ENCODE data around the gene ADAMTS7. TPM values are rescaled to one million over a fixed set of nuclear protein-coding genes. Genes with fewer than 3 reads are reported as not detected.

ADAMTS7 gene
- total and polyA plus RNA-seq, 2 of the 8 experiments (the other 6 are each of a cell fraction or from before 2014, with no cell fraction given): 27.9 to 45.2 TPM

DNA sequence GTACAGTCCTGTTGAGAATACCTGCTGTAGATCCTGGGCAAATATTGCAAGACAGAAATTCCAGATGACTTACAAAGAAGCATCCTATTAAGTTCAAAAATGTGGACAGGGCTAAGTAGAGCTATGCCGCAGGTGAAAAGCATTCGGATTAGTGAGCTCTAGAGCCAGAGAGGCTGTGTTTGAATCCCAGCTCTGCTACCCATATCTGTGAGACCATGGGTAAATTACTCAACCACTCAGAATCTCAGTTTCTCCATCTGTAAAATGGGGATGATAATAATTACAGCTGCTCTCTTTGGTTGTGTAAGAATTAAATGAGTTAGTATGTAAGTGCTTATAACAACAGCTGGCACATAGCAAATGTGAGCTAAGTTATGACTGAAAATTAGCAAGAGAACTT is 3.9 kb downstream of the ADAMTS7 start:
- H3K9ac ChIP-seq (replicated peaks in 1 of 4; ENCODE audit: extremely low read depth in 1 of 4, low read depth in 3 of 4, low read length in 3 of 4): no peak overlapping the region
- H3K14ac ChIP-seq (ENCODE audit: insufficient read length): no peak overlapping the region
- ChIA-PET POLR2A (ENCODE audit: partially characterized antibody) (interaction anchor here (1.1 kb wide), 1 partner anchor 67 kb away, joined by 6 read pairs; no protein-coding TSS in a partner anchor), CTCF (ENCODE audit: partially characterized antibody) (interaction anchor here (0.6 to 8.0 kb wide), 17 partner anchors 9 to 211 kb away, joined by 3 to 82 read pairs (median 7); no protein-coding TSS in a partner anchor)
- peaks cover 8% of the 10 kb centered on the region; the same call in 1 of the 2 replicates for H3K23me2 ChIP-seq (ENCODE audit: low read depth, low read length)
- no peak overlapping the region for H2BK12ac ChIP-seq (ENCODE audit: low read depth, low read length)
- no peak overlapping the region for H2BK20ac ChIP-seq (ENCODE audit: low read length)
- H3K4ac ChIP-seq (replicated peaks; ENCODE audit: insufficient read length, low read depth, low read length): no peak overlapping the region
- no peak overlapping the region for H3K23ac ChIP-seq (ENCODE audit: insufficient read length)
- no peak for DNase-seq (ENCODE audit: low read depth in 1 of 2, low spot score in 2 of 2)
- no peak overlapping the region for H3K56ac ChIP-seq (replicated peaks; ENCODE audit: insufficient read length, low read depth, low read length)
- H3K18ac ChIP-seq (ENCODE audit: extremely low read depth, low read length): no peak overlapping the region
- H3K4me3 ChIP-seq (ENCODE audit: extremely low read depth in 1 of 4, insufficient read depth in 2 of 4, low read depth in 3 of 4, low read length in 4 of 4): no peak overlapping the region
- no peak overlapping the region for H2BK120ac ChIP-seq (replicated peaks; ENCODE audit: low read depth, low read length)
- no peak overlapping the region for H2AFZ ChIP-seq (ENCODE audit: low read length)
- peaks cover 0 to 10% (median 6%) of the 10 kb centered on the region in 4 experiments; a peak in 5 of 7 replicates for H3K27me3 ChIP-seq (replicated peaks in 1 of 4; ENCODE audit: control insufficient read depth in 3 of 4, extremely low read depth in 1 of 4, insufficient read depth in 3 of 4, low read length in 3 of 4)
- H4K91ac ChIP-seq (replicated peaks; ENCODE audit: insufficient read length, low read length): no peak overlapping the region
- 95% methylated on average over 2 of the region's 2 CpGs; no CpG with 5 or more reads in 1 of the 2 experiments for WGBS, 2 experiments (ENCODE audit: extremely low coverage in 1 of 2, insufficient coverage in 1 of 2, insufficient read length in 1 of 2, insufficient replicate concordance in 2 of 2, low coverage in 1 of 2, low lambda C conversion rate in 2 of 2, missing lambda C conversion rate in 1 of 2)
- H2BK15ac ChIP-seq (ENCODE audit: low read length): no peak overlapping the region
- H3K27ac ChIP-seq (ENCODE audit: low read depth, low read length): no peak overlapping the region
- no peaks in the 10 kb centered on the region; the same call in 1 of the 2 replicates for H3K79me1 ChIP-seq (ENCODE audit: low read depth, low read length)
- peaks cover 12 to 14% of the 10 kb centered on the region in 2 experiments for H4K20me1 ChIP-seq (replicated peaks in 1 of 2; ENCODE audit: control insufficient read depth in 1 of 2, insufficient read depth in 2 of 2, low read length in 2 of 2)
- H2AK5ac ChIP-seq (ENCODE audit: low read depth, low read length): no peak overlapping the region
- TF ChIP-seq, protein P1, sequence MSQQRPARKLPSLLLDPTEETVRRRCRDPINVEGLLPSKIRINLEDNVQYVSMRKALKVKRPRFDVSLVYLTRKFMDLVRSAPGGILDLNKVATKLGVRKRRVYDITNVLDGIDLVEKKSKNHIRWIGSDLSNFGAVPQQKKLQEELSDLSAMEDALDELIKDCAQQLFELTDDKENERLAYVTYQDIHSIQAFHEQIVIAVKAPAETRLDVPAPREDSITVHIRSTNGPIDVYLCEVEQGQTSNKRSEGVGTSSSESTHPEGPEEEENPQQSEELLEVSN (IDR thresholded peaks at IDR 0.05): no peak
- no peak for TF ChIP-seq ATF3 (IDR thresholded peaks at IDR 0.05; ENCODE audit: insufficient read depth, low read depth, low read length)
- no peak for TF ChIP-seq GABPA (IDR thresholded peaks at IDR 0.05; ENCODE audit: borderline replicate concordance, insufficient read depth, low read length)
- no peak for TF ChIP-seq POLR2AphosphoS5 (IDR thresholded peaks at IDR 0.05; ENCODE audit: low read depth, low read length)
- FAIRE-seq: no peak
- no peak overlapping the region for H3K4me2 ChIP-seq (ENCODE audit: insufficient read depth in 1 of 2, low read depth in 2 of 2, low read length in 2 of 2)
- H3K4me1 ChIP-seq (replicated peaks in 1 of 4; ENCODE audit: control insufficient read depth in 3 of 4, insufficient read depth in 4 of 4, low read length in 3 of 4): peaks cover 11 to 24% (median 16%) of the 10 kb centered on the region in 4 experiments
- no peaks in the 10 kb centered on the region for H3K36me3 ChIP-seq (ENCODE audit: control insufficient read depth in 2 of 4, insufficient read depth in 4 of 4, low read length in 3 of 4)
- H4K8ac ChIP-seq (ENCODE audit: extremely low read depth, insufficient read depth, low read length): no peak overlapping the region
- H3K79me2 ChIP-seq (ENCODE audit: control insufficient read depth in 1 of 2, insufficient read depth in 2 of 2, low read length in 2 of 2): peaks cover 0 to 27% of the 10 kb centered on the region in 2 experiments; a peak in 2 of 4 replicates
- H4K5ac ChIP-seq (ENCODE audit: insufficient read length, low read depth, low read length): no peak overlapping the region
- no peaks in the 10 kb centered on the region for H3K9me3 ChIP-seq (ENCODE audit: insufficient read depth in 2 of 2, low read depth in 1 of 2, low read length in 1 of 2)
- no peak overlapping the region for H2BK5ac ChIP-seq (ENCODE audit: low read depth, low read length)

All from H1 (cell line).